ENCODE data around the gene SULT4A1. TPM values are rescaled to one million over a fixed set of nuclear protein-coding genes. Genes with fewer than 3 reads are reported as not detected.

The SULT4A1 gene
- polyA plus RNA-seq, 2 of the 4 experiments (the other 2 are of a cell fraction), result not detected

DNA sequence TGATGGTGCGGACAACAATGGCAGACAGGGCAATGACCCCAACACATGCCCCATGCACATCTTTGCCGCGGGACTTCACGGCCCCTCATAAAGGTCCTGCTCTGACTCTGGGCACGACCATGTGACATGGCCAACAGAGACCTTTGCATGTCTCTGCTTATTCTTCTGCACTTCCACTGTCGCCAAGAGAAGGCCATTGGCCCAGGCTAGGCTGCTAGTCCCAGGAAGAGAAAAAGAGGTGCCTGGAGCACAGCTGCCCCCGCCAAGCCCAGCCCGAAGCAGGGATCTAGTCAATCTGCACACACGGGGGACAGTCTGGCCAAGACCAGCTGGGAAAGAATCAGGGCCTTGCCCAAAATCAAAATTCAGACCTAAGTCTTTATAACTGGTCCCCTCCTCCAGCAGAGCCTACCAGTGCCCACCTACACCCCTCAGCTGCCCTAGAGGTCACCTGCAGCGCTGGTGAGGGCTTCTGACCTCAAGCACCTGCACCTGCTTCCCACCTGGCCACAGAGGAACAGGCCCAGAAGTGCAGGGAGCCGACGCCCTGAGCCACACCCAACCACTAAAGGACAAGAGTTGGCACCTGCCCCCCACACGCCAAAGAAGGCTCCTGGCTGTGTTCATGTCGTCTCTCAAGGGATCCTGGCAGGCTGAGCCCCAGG lies 8.1 kb downstream of the SULT4A1 start (continued):
- no peak for TF ChIP-seq PHF8 (IDR thresholded peaks at IDR 0.05; ENCODE audit: borderline replicate concordance, low read depth)

DNA sequence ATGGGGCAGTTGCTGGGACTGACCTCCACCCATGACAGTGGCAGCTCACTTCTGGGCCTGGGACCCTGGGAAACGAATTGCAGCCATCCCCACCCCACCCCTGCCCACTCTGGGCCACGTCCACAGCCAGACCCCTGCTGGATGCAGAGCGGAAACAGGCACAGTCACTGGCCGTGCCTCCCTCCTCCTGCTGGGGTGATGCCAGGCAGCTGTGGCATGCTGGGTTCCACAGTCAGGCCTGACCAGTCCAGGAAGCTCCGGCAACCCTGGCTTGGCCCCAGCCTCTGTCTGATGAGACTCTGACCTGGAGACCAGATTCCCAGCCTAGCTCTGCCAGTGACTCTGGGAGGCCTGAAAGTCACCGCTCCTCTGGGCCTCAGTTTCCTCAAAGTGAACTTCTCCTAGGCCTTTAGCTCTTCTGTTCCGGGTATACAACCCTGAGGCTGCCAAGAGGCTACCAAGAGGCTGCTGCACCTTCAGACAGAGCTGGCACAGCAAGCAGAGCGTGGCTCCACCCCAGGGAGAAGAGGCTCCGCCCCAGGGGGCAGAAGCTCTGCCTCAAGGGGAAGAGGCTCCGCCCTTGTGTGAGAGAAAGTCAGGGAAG lies 8.9 kb downstream of the SULT4A1 start:
- DNase-seq (ENCODE audit: low read depth in 1 of 2, low spot score in 1 of 2), result no peak
- Histone ChIP-seq H3K4me3 (no peak overlapping the region), H3K4me2 (no peak overlapping the region), H3K9me3 (no peaks in the 10 kb centered on the region), H3K4me1 (no peaks in the 10 kb centered on the region), H3K27ac (no peak overlapping the region)
- ATAC-seq, result no peak
- CTCF ChIA-PET, result interaction anchor here (1.0 kb wide), 1 partner anchor 9 kb away, joined by 3 read pairs; no protein-coding TSS in a partner anchor
- 44% methylated on average over 3 of the region's 10 CpGs for WGBS (ENCODE audit: missing lambda C conversion rate)
- POLR2A ChIA-PET, result no interaction called here
- TF ChIP-seq CBX2 (IDR thresholded peaks at IDR 0.05; ENCODE audit: borderline replicate concordance, low read depth) (no peak), FOXS1 (CRISPR knock-in tag; IDR thresholded peaks at IDR 0.05) (no peak), BHLHE40 (IDR thresholded peaks at IDR 0.05; ENCODE audit: low read depth, low read length) (no peak), EHF (CRISPR knock-in tag; IDR thresholded peaks at IDR 0.05) (no peak), EHMT2 (IDR thresholded peaks at IDR 0.05; ENCODE audit: low read depth) (no peak), HOXB5 (CRISPR knock-in tag; IDR thresholded peaks at IDR 0.05) (no peak), ZSCAN20 (CRISPR knock-in tag; IDR thresholded peaks at IDR 0.05) (no peak), KDM1A (IDR thresholded peaks at IDR 0.05; ENCODE audit: low read depth) (no peak), KDM5A (IDR thresholded peaks at IDR 0.05) (no peak), NPAS2 (CRISPR knock-in tag; IDR thresholded peaks at IDR 0.05; ENCODE audit: borderline replicate concordance) (no peak), MAZ (IDR thresholded peaks at IDR 0.05; ENCODE audit: borderline replicate concordance, low read depth, low read length) (no peak), ZC3H11A (IDR thresholded peaks at IDR 0.05) (no peak)
- TF ChIP-seq, protein P1, sequence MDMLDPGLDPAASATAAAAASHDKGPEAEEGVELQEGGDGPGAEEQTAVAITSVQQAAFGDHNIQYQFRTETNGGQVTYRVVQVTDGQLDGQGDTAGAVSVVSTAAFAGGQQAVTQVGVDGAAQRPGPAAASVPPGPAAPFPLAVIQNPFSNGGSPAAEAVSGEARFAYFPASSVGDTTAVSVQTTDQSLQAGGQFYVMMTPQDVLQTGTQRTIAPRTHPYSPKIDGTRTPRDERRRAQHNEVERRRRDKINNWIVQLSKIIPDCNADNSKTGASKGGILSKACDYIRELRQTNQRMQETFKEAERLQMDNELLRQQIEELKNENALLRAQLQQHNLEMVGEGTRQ (IDR thresholded peaks at IDR 0.05), result no peak
- TF ChIP-seq, protein P2, sequence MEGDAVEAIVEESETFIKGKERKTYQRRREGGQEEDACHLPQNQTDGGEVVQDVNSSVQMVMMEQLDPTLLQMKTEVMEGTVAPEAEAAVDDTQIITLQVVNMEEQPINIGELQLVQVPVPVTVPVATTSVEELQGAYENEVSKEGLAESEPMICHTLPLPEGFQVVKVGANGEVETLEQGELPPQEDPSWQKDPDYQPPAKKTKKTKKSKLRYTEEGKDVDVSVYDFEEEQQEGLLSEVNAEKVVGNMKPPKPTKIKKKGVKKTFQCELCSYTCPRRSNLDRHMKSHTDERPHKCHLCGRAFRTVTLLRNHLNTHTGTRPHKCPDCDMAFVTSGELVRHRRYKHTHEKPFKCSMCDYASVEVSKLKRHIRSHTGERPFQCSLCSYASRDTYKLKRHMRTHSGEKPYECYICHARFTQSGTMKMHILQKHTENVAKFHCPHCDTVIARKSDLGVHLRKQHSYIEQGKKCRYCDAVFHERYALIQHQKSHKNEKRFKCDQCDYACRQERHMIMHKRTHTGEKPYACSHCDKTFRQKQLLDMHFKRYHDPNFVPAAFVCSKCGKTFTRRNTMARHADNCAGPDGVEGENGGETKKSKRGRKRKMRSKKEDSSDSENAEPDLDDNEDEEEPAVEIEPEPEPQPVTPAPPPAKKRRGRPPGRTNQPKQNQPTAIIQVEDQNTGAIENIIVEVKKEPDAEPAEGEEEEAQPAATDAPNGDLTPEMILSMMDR (IDR thresholded peaks at IDR 0.05), result no peak
- TF ChIP-seq, protein P3, sequence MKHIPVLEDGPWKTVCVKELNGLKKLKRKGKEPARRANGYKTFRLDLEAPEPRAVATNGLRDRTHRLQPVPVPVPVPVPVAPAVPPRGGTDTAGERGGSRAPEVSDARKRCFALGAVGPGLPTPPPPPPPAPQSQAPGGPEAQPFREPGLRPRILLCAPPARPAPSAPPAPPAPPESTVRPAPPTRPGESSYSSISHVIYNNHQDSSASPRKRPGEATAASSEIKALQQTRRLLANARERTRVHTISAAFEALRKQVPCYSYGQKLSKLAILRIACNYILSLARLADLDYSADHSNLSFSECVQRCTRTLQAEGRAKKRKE (CRISPR knock-in tag; IDR thresholded peaks at IDR 0.05; ENCODE audit: low read depth), result no peak
- no peak for FAIRE-seq

DNA sequence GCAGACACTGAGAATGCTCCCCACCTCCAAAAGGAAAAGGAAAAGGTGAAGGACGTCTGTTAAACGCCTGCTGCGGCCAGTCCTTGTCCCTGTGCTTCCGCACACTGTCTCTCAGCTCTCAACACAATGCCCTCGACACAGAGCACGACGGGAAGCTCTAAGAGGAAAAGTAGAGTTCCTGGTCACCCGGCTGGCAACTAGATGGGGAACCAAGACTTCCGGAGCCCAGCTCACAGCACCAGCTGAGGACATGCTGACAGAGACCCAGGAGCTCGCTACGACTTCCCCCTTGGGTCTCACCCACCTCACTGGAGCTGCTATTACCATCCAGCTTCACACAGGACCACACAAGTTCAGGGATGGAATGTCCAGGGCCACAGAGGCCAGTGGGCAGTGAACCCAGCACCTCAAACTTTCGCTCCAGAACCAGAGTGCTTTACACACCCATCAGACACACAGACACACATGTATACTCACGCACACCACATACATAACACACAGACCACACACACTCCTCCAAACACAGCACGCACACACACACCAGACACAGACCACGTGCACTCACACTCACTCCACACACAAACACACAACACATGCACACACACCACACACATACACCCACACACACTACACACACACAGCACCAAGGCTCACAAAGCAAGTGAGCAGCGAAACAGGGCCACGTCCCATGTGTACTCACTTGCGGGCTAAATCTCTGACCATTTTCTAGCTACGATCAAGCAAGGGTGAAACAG lies 9.6 kb downstream of the SULT4A1 start:
- DNase-seq (ENCODE audit: low read depth in 1 of 2, low spot score in 1 of 2) (no peak), ATAC-seq (no peak), FAIRE-seq (no peak)
- WGBS (ENCODE audit: missing lambda C conversion rate), result 56% methylated on average over 19 of the region's 19 CpGs
- ChIA-PET CTCF (interaction anchor here (1.0 to 2.0 kb wide), 6 partner anchors 8 to 467 kb away, joined by 3 to 6 read pairs (median 3); no protein-coding TSS in a partner anchor), POLR2A (no interaction called here)
- Histone ChIP-seq H3K27ac (no peak overlapping the region), H3K4me1 (no peaks in the 10 kb centered on the region), H3K4me3 (no peak overlapping the region), H3K4me2 (no peak overlapping the region), H3K9me3 (no peaks in the 10 kb centered on the region)
- TF ChIP-seq, protein P4, sequence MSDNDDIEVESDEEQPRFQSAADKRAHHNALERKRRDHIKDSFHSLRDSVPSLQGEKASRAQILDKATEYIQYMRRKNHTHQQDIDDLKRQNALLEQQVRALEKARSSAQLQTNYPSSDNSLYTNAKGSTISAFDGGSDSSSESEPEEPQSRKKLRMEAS (IDR thresholded peaks at IDR 0.05), result no peak
- no peak for TF ChIP-seq MAZ (IDR thresholded peaks at IDR 0.05; ENCODE audit: borderline replicate concordance, low read depth, low read length)
- TF ChIP-seq SMC3 (IDR thresholded peaks at IDR 0.05), result no peak

Measured in A549 (cell line).